GM12875 (cell line): ENCODE results near the gene CMIP.

ENCODE experiments used
- H3K4me3 ChIP-seq: one replicate; pipeline ENCODE4 v1.5.1; 2011; ENCODE audit warnings: low read depth, low read length, control low read depth
- TF ChIP-seq, protein P1 (sequence below): IDR thresholded peaks from 2 replicates; pipeline ENCODE4 v1.5.1; 2011; ENCODE audit warnings: low read depth, mild to moderate bottlenecking, control low read depth, inconsistent platforms, low read length, moderate library complexity, borderline replicate concordance; ENCODE audit not compliant: insufficient read depth

The CMIP gene

DNA sequence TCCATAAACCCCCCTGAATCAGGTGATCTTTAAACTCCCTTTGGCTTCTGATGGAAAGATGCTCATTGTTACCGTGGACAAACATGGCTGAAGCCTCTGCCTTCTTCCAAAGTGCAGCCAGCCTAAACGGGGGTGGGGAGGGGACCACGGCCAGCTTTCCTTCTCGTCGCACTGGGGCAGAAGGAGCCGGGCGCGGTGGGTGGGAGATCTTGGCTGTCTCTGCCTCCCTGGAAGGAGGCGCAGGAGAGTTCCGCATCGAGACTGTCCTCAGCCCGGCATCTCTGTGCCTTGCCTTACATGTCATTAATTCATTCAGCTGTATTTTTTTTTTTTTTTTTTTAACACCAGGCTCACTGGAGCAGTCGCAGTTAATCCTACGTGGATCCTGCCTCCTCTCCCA lies 171.2 kb downstream of the CMIP start:
- TF ChIP-seq, protein P1, sequence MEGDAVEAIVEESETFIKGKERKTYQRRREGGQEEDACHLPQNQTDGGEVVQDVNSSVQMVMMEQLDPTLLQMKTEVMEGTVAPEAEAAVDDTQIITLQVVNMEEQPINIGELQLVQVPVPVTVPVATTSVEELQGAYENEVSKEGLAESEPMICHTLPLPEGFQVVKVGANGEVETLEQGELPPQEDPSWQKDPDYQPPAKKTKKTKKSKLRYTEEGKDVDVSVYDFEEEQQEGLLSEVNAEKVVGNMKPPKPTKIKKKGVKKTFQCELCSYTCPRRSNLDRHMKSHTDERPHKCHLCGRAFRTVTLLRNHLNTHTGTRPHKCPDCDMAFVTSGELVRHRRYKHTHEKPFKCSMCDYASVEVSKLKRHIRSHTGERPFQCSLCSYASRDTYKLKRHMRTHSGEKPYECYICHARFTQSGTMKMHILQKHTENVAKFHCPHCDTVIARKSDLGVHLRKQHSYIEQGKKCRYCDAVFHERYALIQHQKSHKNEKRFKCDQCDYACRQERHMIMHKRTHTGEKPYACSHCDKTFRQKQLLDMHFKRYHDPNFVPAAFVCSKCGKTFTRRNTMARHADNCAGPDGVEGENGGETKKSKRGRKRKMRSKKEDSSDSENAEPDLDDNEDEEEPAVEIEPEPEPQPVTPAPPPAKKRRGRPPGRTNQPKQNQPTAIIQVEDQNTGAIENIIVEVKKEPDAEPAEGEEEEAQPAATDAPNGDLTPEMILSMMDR, result no peak
- no peak overlapping the region for H3K4me3 ChIP-seq

DNA sequence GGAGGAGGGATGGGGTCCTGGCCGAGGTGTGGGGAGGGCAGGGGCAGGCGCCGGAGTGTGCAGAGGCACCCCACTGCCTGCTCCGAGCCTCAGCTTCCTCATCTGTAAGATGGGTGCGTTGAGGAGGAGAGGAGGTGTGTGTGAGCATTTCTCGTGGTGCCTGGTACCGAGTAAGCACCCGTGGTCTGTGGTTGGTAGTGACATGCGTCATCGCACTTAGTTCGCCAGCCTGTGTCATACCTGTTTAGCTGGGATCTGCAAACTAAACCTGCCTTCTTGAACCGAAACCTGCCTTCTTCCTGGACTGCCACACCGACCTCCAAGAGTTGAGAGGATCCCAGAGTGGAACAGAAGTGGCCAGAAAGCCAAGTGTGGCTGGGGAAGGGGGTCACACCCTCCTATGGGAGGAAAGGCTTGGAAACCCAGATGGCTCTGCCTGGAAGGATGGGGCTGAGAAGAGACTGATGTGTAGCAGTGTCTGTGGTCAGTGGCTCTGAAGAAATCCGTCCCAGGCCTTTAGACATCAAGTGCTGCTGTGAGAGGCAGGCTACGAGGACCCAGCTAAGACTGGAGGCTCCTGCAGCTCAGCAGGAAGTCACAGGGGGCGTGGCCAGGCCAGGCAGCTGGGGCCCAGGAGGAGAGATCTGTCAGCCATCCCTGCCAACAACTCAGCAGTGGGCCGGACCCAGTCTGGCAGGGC lies 171.9 kb downstream of the CMIP start:
- no peak overlapping the region for H3K4me3 ChIP-seq
- TF ChIP-seq, protein P1, result no peak

DNA sequence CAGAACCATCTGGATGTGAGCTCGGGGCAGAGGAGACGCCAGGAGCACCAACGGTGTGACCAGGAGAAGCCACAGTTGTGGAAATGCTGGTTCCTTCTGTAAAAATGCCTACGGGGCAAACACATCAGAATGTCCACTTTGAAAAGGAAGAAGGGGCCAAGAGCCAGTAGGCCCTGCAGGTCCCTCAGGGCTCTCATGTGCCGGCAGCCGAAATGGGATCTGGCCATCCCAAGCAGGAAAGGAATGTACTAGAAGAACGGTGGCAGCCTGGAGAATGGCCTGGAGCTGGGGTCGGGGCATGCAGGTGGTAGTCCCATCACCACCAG lies 172.4 kb downstream of the CMIP start:
- TF ChIP-seq, protein P1, result no peak
- H3K4me3 ChIP-seq, result no peak overlapping the region

DNA sequence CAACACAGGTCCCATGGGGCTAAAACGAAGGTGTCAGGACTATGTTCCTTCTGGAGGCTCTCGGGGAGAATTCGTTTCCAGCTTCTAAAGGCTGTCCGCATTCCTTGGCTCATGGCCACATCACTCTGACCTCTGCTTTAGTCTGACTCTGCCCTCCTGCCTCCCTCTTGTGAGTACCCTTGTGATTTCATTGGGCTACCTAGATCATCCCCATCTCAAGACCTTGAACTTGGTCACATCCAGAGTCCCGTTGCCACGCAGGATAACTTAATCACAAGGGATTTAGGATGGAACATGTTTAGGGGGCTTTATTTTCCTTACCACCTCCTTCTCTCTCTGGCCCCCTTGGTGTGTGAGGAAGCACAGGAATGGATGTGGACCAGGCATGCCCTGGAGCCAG lies 173.6 kb downstream of the CMIP start:
- H3K4me3 ChIP-seq, result no peak overlapping the region
- TF ChIP-seq, protein P1, result no peak

DNA sequence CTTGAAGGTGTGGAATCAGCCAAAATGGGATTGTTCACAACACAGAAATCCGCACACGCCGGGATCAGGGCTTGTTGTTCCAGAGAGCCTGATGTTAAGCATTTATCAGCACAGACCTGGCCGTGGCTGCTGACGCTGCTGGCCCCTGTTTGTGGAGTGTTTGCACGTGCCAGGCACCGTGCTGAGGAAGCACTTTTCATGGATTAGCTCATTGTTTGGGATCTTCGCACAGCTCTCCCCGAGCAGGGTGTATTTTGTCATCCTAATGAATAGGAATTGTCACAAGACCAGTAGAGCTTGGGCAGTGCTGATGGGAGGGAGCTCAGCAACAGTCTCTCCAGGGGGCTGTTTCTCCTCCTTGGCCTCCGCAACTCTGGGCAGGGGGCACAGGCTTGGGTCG lies 174.1 kb downstream of the CMIP start:
- TF ChIP-seq, protein P1, result no peak
- no peak overlapping the region for H3K4me3 ChIP-seq

DNA sequence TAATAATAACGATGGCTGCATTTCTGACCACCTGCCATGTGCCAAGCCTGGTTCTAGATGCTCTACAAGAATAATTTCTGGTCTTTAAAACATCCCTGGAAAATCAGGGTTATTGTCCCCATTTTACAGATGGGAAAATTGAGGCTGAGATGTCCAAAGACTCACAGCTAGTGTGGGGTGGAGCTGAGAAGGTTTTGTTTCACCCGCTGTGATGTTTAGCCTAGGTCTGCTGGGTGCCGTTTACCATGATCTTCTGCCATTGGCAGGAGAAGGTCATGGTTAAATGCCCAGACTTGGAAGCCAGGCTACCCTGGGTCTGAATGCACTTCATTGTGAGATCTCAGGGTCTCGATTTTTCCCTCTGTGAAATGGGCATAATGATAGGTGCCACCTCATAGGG lies 175.4 kb downstream of the CMIP start:
- TF ChIP-seq, protein P1, result no peak
- H3K4me3 ChIP-seq, result no peak overlapping the region

DNA sequence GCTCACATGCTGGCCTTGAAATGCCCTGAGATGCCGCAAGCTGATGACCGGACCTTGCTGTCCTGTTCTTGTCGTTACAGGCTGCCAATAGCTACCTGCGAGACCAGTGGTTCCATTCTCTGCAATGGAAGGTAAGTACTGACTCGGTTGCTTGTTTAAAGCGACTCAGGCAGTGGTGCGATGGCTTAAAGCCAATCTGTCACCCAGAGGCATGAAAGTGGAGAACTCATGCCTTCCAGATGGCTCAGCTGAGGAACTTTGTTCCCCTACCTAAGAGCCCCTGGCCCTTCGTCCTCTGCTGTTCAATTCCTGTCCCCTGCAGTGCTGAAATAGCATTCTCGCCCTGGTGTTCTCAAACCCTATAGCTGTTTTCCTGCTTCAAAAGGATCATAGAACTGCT lies 176.2 kb downstream of the CMIP start:
- TF ChIP-seq, protein P1, result no peak
- no peak overlapping the region for H3K4me3 ChIP-seq
